Testis (tissue), 3 donors: ENCODE data around the gene PC. TPM values are rescaled to one million over a fixed set of nuclear protein-coding genes. Genes with fewer than 3 reads are reported as not detected.

Experiments
- DNase-seq: peaks from one replicate; pipeline ENCODE4 v3.0.0-alpha.2; 2019
- H3K27ac ChIP-seq, 2 donors: fragments of 200-600 bp; sonication (generic); one replicate each; pipeline ENCODE4 v1.5.1; 2019
- H3K27me3 ChIP-seq: fragments of 200-600 bp; sonication (generic); one replicate; pipeline ENCODE4 v1.5.1; 2019
- H3K36me3 ChIP-seq: fragments of 200-600 bp; sonication (generic); one replicate; pipeline ENCODE4 v1.5.1; 2017; ENCODE audit warnings: low read depth; ENCODE audit errors: missing control alignments
- H3K4me1 ChIP-seq: fragments of 200-600 bp; sonication (generic); one replicate; pipeline ENCODE4 v1.5.1; 2019
- H3K4me3 ChIP-seq, 2 donors: fragments of 200-600 bp; sonication (generic); one replicate each; pipeline ENCODE4 v1.5.1; 2017 to 2019
- H3K9me3 ChIP-seq: fragments of 200-600 bp; sonication (generic); one replicate; pipeline ENCODE4 v1.5.1; 2017
- CTCF ChIP-seq, 3 experiments: fragments of 450-650 bp in 2 of 3; fragments of 200-600 bp in 1 of 3; sonication (generic) in 1 of 3; IDR thresholded peaks; one replicate each; pipeline ENCODE4 v1.5.1; 2016 to 2019; ENCODE audit warnings: antibody characterized with exemption in 3 of 3, mild to moderate bottlenecking in 2 of 3, moderate library complexity in 1 of 3
- POLR2A ChIP-seq: fragments of 450-650 bp; IDR thresholded peaks from one replicate; pipeline ENCODE4 v1.6.1; 2017; ENCODE audit warnings: antibody characterized with exemption, mild to moderate bottlenecking, moderate library complexity
- WGBS, 2 donors: methylation state at CpG; one replicate each; pipeline ENCODE4 v1.1.5; 2018; 5-methylcytosine and 5-hydroxymethylcytosine counted together
- intact Hi-C: fragments of 100-400 bp; cut with DNase I; formaldehyde crosslinking; loops from one replicate; pipeline ENCODE4 v1.15.1; 2023; ENCODE audit warnings: low total_unique reads
- polyA plus RNA-seq: library from polyadenylated mRNA; stranded (reverse); fragments of 350-450 nt; fragmentation: Illumina TruSeq; extraction: RNeasy Lipid Tissue Mini Kit (QIAGEN cat#74804); gene quantifications from one replicate; pipeline ENCODE4 v1.2.3, GENCODE V29; 2014; ENCODE audit warnings: low read depth, low replicate concordance; ENCODE audit not compliant: insufficient read depth
- total RNA-seq, 2 donors: library from RNA; depleted of rRNA; stranded (reverse); fragments of >200 nt; gene quantifications; one replicate each; pipeline ENCODE4 v1.2.3, GENCODE V29; 2016

The PC gene
- total and polyA plus RNA-seq, 3 donors from 2014 or later, result 40.9 to 53.1 (median 46.0) TPM

- no peaks in the 10 kb centered on the region for H3K27me3 ChIP-seq
- H3K4me1 ChIP-seq, result peaks cover 3% of the 10 kb centered on the region
- no peaks in the 10 kb centered on the region for H3K9me3 ChIP-seq
- intact Hi-C loops, result no loop called here
- WGBS, 2 donors, result 45 to 57% methylated on average over 9 of the region's 9 CpGs
- TF ChIP-seq POLR2A (no peak), CTCF (IDR thresholded peaks at IDR 0.05) (no peak)
- no peak overlapping the region for H3K27ac ChIP-seq
- DNase-seq, result no peak
- no peaks in the 10 kb centered on the region for H3K36me3 ChIP-seq
- no peak overlapping the region for H3K4me3 ChIP-seq
Observed at GRCh38 chr11:66934950-66935779, 23.0 kb downstream of the PC start.

DNA sequence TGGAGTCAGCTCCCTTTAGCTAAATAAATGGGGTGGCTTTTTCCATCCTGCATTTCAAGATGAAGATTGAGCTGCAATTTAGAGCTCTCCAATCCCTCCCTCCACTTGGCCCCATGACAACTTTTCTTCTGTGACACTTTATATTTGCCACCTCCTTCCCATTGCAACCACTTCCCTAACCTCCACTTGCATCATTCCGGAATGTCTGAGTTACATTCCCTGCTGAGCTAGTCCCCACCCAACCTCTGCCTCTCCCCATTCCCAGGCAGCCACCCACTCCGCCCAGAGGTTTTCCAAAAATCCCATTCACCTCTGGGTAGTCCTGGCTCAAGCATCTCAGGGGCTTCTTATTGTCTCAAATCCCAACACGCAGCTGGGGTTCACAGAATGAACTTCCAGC is 24.7 kb downstream of the PC start:
- WGBS, 2 donors, result 96 to 99% methylated on average over 3 of the region's 3 CpGs
- intact Hi-C loops, result no loop called here

GRCh38 chr11:66932543-66932942 is 25.6 kb downstream of the PC start:
- Histone ChIP-seq H3K4me1 (peaks cover 3% of the 10 kb centered on the region), H3K27ac (no peak overlapping the region), H3K27me3 (no peaks in the 10 kb centered on the region), H3K4me3 (no peak overlapping the region), H3K36me3 (no peaks in the 10 kb centered on the region), H3K9me3 (no peaks in the 10 kb centered on the region)
- no peak for DNase-seq
- TF ChIP-seq POLR2A, result no peak
- TF ChIP-seq CTCF (IDR thresholded peaks at IDR 0.05), result no peak
- WGBS, 2 donors, result 73 to 85% methylated on average over 3 of the region's 3 CpGs
- intact Hi-C loops, result no loop called here

More for the DNA sequence above, 24.7 kb downstream of the PC start:
- Histone ChIP-seq H3K4me3 (no peak overlapping the region), H3K36me3 (no peaks in the 10 kb centered on the region), H3K9me3 (no peaks in the 10 kb centered on the region), H3K27ac (no peak overlapping the region), H3K4me1 (peaks cover 3% of the 10 kb centered on the region), H3K27me3 (no peaks in the 10 kb centered on the region)
- no peak for DNase-seq
- no peak for TF ChIP-seq POLR2A
- no peak for TF ChIP-seq CTCF (IDR thresholded peaks at IDR 0.05)

GRCh38 chr11:66929753-66930152 is 28.4 kb downstream of the PC start:
- H3K9me3 ChIP-seq, result no peaks in the 10 kb centered on the region
- no peaks in the 10 kb centered on the region for H3K36me3 ChIP-seq
- DNase-seq, result no peak
- WGBS, 2 donors, result 81 to 83% methylated on average over 4 of the region's 4 CpGs
- intact Hi-C loops, result no loop called here
- H3K27ac ChIP-seq, result no peak overlapping the region
- no peak overlapping the region for H3K4me3 ChIP-seq
- no peak for TF ChIP-seq POLR2A
- TF ChIP-seq CTCF (IDR thresholded peaks at IDR 0.05), result no peak
- H3K4me1 ChIP-seq, result peaks cover 3% of the 10 kb centered on the region
- no peaks in the 10 kb centered on the region for H3K27me3 ChIP-seq

GRCh38 chr11:66924272-66924671 is 33.9 kb downstream of the PC start:
- intact Hi-C loops, result no loop called here
- no peak for TF ChIP-seq CTCF (IDR thresholded peaks at IDR 0.05)
- no peak for TF ChIP-seq POLR2A
- WGBS, 2 donors, result 95 to 96% methylated on average over 1 of the region's 1 CpG
- Histone ChIP-seq H3K27me3 (no peaks in the 10 kb centered on the region), H3K4me3 (no peak overlapping the region), H3K27ac (no peak overlapping the region), H3K36me3 (no peaks in the 10 kb centered on the region), H3K9me3 (no peaks in the 10 kb centered on the region), H3K4me1 (no peaks in the 10 kb centered on the region)
- DNase-seq, result no peak
